Ramos (cell line): ENCODE measurements around the gene CYP4F22.
"Not testable (repeated sequence)": the region's sequence is repeated elsewhere in the genome, so short reads cannot be mapped to it uniquely, and the experiment has no call there.

Experiments used
- in situ Hi-C: fragments of 300-500 bp; cut with MboI; formaldehyde crosslinking; loops from one replicate; pipeline ENCODE4 v1.14.3; 2022; ENCODE audit warnings: low sequenced_read_pairs; ENCODE audit not compliant: unreplicated experiment

Gene CYP4F22

DNA sequence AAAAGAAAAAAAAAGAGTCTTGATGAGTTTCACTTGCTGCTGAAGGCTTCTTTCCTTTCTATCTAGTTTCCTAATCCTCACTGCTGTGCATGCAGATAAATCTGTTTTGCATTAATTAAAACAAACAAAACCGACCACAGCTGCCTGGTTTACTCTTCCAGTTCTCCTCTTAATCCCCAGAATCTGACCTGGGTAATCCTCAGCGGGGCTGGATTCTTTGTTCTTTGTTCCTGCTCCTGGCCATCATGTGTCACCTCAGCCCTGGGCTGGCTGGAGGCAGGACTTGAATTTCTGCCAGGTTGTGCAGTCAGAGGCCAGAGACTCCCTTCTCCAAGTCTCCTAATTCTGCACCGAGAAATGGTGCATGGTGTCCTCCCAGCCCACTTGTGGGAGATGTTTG, 54.5 kb downstream of the CYP4F22 start:
- in situ Hi-C loops = no loop called here

DNA sequence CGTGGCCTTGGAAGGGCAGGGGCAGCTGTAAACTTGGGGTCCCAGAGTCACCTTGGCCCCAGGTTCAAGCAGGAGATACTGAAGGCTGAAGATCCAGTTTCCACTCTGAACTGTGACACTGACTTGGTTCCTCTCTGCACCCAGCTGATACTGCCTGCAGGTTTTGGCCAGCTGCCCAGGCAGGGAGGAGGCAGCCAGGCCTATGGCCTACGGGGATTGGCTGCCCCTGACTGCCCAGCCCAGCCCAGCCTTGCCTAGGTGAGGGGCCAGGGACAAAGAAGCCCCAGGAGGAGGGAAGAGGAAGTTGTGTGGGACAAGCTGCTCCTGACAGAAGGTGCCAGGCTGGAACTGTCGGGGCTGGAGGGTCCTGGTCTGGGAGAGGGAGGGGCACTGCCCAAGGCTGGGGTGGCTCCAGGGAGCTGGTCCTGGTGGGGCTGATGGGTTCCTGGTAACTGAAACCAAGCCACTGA, 55.0 kb downstream of the CYP4F22 start:
- in situ Hi-C loops = no loop called here

GRCh38 chr19:15563931-15564330, 55.6 kb downstream of the CYP4F22 start:
- in situ Hi-C loops = no loop called here

DNA sequence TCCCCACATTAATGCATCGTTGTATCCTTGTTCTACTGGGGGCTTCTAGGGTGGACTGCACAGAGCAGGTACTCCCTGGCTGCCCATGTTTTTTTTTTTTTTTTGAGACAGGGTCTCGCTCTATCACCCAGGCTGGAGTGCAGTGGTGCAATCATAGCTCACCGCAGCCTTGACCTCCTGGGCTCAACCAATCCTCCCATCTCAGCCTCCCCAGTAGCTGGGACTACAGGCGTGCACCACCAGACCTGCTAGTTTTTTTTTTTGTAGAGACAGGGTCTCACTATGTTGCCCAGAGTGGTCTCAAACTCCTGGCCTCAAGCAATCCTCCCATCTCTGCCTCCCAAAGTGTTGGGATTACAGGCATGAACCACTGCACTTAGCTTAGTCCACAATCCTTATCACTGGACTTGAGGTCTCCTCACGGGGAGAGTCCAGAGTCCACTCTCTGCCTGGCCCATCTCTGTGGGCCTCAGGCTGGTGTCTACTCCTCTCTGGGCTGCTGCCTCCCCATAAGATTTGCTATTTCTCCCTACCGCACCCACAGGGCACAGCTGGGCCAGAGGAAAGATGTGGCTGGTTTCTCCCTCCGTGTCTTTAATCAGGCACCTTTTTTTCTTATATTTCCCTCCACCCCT, 56.3 kb downstream of the CYP4F22 start:
- in situ Hi-C loops = no loop called here

- in situ Hi-C loops = no loop called here
Measured at GRCh38 chr19:15570420-15570819, 62.1 kb downstream of the CYP4F22 start.

- in situ Hi-C loops = no loop called here
Measured at GRCh38 chr19:15575406-15575805, 67.1 kb downstream of the CYP4F22 start.

- in situ Hi-C loops = no loop called here
Measured at GRCh38 chr19:15576526-15577156, 68.3 kb downstream of the CYP4F22 start.

GRCh38 chr19:15577184-15577771, 69.0 kb downstream of the CYP4F22 start:
- in situ Hi-C loops = no loop called here

DNA sequence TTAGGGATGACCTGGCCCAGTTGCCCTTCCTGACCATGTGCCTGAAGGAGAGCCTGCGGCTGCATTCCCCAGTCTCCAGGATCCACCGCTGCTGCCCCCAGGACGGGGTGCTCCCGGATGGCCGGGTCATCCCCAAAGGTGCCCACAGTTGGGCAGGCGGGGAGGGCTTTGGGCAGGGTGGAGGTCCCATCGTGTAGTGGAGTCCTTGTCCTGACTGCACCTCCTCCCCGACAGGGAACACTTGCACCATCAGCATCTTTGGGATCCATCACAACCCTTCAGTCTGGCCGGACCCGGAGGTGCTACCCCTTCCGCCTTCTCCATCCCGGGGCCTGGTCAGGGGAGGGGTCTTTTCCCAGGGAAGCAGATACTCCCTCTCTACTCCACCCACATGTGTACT, 75.0 kb downstream of the CYP4F22 start:
- in situ Hi-C loops = no loop called here

DNA sequence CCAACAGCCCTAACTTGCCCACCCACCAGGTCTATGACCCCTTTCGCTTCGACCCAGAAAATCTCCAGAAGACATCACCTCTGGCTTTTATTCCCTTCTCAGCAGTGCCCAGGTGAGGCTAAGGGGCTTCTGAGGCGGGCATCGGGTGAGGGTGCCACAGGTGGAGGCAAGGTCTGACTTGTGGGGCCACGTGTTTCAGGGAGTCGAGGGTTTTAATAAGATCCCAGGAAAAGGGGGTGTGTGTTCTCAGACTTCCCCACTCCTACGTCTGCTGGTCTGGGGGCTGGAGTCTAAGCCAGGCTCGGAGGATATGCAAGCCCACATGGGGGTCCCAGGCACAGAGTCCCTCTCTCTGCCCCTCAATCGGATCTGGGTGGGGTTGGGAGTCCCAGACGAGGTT, 75.8 kb downstream of the CYP4F22 start:
- in situ Hi-C loops = no loop called here

- in situ Hi-C loops = no loop called here
Measured at GRCh38 chr19:15584541-15585115, 76.3 kb downstream of the CYP4F22 start.

GRCh38 chr19:15587663-15588062, 79.3 kb downstream of the CYP4F22 start:
- in situ Hi-C loops = no loop called here

DNA sequence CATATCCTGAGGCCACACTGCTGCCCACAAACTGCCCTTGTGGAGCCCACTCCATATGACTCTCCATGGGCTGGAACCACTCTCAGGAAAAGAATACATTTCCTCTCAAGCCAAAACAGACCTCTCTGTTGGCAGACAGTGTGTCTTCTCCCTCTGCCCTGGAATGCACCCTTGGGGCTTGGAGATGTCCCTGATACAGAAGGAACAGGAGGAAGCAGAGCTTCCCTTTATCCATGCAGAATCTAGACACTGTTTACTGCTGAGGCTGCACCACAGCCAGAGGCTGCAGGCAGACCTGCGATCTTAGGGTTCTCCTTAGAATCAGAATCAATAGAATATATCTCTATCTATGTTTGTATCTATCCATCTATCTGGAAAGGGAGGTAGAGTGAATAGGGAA, 79.9 kb downstream of the CYP4F22 start:
- in situ Hi-C loops = no loop called here

DNA sequence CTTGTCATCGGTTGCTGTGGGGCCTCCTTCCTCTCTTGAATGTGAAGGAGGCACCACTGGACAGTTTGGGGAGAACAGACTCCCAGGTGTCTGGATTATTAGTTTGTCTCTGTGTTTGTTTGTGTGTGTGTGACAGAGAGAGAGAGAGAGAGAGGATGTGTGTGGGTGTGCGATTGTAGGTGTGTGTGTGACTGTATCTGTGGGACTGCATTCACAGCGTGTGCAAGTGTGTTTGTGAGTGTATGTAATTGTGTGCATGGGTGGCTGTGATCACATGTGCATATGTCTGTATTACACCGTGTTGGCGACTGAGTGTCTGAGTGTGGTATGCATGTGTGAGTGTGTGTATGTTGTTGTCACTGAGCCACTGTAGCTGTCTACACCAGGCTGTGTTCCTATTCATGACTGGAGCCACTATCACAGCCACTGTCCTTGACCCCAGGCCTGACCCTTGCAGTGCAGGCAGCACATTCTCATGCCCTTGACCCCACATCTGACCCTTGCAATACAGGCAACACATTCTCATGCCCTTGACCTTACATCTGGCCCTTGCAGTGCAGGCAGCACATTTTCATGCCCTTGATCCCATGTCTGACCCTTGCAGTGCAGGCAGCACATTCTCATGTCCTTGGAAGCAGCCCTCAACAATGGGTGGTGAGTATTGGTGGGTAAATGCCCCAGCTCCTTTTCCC, 81.6 kb downstream of the CYP4F22 start:
- in situ Hi-C loops = no loop called here

- in situ Hi-C loops = no loop called here
Measured at GRCh38 chr19:15591796-15592195, 83.5 kb downstream of the CYP4F22 start.

GRCh38 chr19:15592506-15592905, 84.2 kb downstream of the CYP4F22 start:
- in situ Hi-C loops = not testable (repeated sequence)

DNA sequence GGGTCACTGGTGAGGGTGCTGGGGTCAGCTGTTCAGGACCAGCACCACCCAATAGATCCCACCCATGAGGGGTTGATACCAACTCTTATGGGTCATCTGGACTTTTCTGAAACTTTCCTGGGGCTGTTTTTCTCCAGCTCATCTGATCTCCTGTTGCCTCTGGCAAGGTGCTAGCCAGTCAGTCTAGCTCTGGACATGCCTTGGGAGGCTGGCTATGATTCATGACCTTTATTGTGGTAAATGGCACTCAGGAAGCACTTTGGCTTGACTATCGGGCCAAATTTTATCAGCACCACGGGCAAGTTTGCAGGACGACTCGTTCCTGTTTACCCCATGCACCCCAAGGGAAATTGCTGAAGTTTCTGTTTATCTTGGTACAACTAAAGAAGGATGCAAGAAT, 85.4 kb downstream of the CYP4F22 start:
- in situ Hi-C loops = not testable (repeated sequence)

DNA sequence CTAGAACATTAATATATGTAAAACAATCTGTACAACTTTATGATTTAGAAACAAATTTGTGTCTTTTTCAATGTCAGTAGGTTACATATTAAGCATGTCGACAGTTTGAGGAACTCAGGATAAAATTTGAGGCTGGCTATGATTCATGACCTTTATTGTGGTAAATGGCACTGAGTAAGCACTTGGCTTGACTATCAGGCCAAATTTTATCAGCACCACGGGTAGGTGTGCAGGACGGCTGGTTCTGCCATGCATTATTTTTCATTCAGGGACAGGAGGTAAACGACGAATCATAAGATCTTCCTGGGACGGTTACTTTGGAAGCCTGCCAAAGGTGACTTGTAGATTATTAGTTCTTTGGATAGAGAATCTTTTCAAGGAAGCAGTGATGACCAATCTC, 86.7 kb downstream of the CYP4F22 start:
- in situ Hi-C loops = no loop called here
